K562 (cell line): ENCODE data around the gene SH3BP5L. TPM values are rescaled to one million over a fixed set of nuclear protein-coding genes. Genes with fewer than 3 reads are reported as not detected.

ENCODE experiments used
- ATAC-seq: fragments of 200-7000 bp; cut with Tn5 transposase; 3 replicates; pipeline ENCODE4 v1.9.1; 2020; ENCODE audit warnings: moderate library complexity
- BruUV-seq: library from RNA; stranded (reverse); fragments of 400-500 nt; replicated peaks from 2 replicates; lab custom pipeline; 2021; lab: Mats Ljungman, UMichigan
- CTCF ChIA-PET: fragments of 300-600 bp; formaldehyde crosslinking; extraction: SDS; loops from one replicate; lab custom pipeline; 2021; ENCODE audit warnings: low intra/inter-chr PET ratio; lab: Yijun Ruan, JAX
- POLR2A ChIA-PET: fragments of 300-600, 350-650 bp; sonication (Branson Sonifier 250); formaldehyde crosslinking; extraction: SDS; loops from one replicate; lab custom pipeline; 2021; ENCODE audit warnings: antibody characterized with exemption, inconsistent platforms; lab: Yijun Ruan, JAX
- DNase-seq, 4 experiments: peaks; one replicate each; pipeline versions ENCODE4 v3.0.0 to v3.0.0-alpha.2; 2011 to 2018; ENCODE audit warnings: low spot score in 3 of 4, mixed read lengths in 3 of 4; ENCODE audit errors: extremely low read depth in 1 of 4
- FAIRE-seq: peaks from 2 replicates; lab custom pipeline; 2011; peaks lifted over from hg19 to GRCh38; lab: Jason Lieb, UNC
- H2AFZ ChIP-seq: 2 replicates; pipeline ENCODE4 v1.6.0; 2011; ENCODE audit warnings: low read depth, low read length, control low read depth, inconsistent platforms
- H3K27ac ChIP-seq: fragments of 200-600 bp; 3 replicates; pipeline ENCODE4 v1.8.0; 2011; ENCODE audit warnings: low read depth, mild to moderate bottlenecking, control low read depth, inconsistent platforms, low read length, moderate library complexity, mixed read lengths; ENCODE audit errors: extremely low read depth
- H3K27me3 ChIP-seq, 2 experiments: fragments of 300-600 bp in 1 of 2; 2 replicates in 1 of 2; 3 replicates in 1 of 2; pipeline versions ENCODE4 v1.6.0 to v1.8.0; 2011; ENCODE audit warnings: inconsistent platforms in 2 of 2, low read length in 2 of 2, mild to moderate bottlenecking in 1 of 2, mixed read lengths in 1 of 2, moderate library complexity in 1 of 2; ENCODE audit not compliant: control insufficient read depth in 2 of 2, insufficient read depth in 2 of 2
- H3K36me3 ChIP-seq: fragments of 300-600 bp; 3 replicates; pipeline ENCODE4 v1.8.0; 2011; ENCODE audit warnings: mild to moderate bottlenecking, low read length, inconsistent platforms; ENCODE audit not compliant: control insufficient read depth, insufficient read depth
- H3K4me1 ChIP-seq, 2 experiments: fragments of 200-600 bp in 1 of 2; replicated peaks in 1 of 2; 2 replicates in 1 of 2; 3 replicates in 1 of 2; pipeline versions ENCODE4 v1.5.1 to v1.8.0; 2011; ENCODE audit warnings: inconsistent platforms in 2 of 2, low read length in 2 of 2, mild to moderate bottlenecking in 1 of 2, mixed read lengths in 1 of 2, moderate library complexity in 1 of 2; ENCODE audit not compliant: control insufficient read depth in 2 of 2, insufficient read depth in 2 of 2
- H3K4me2 ChIP-seq: 2 replicates; pipeline ENCODE4 v1.6.1; 2011; ENCODE audit warnings: low read length, control low read depth, inconsistent platforms, mixed read lengths; ENCODE audit not compliant: insufficient read depth
- H3K4me3 ChIP-seq: fragments of 200-600 bp; sonication (generic), shearing (Covaris generic); 2 replicates; pipeline ENCODE4 v1.5.1; 2016; ENCODE audit warnings: control low read depth, inconsistent platforms
- H3K79me2 ChIP-seq: fragments of 200-600 bp; 3 replicates; pipeline ENCODE4 v1.8.0; 2011; ENCODE audit warnings: low read length, inconsistent platforms; ENCODE audit not compliant: control insufficient read depth, insufficient read depth
- H3K9ac ChIP-seq, 2 experiments: 2 replicates each; pipeline versions ENCODE4 v1.6.0 to v1.6.1; 2011; ENCODE audit warnings: low read depth in 2 of 2, low read length in 2 of 2, control low read depth in 1 of 2, inconsistent platforms in 1 of 2, mild to moderate bottlenecking in 1 of 2, mixed read lengths in 1 of 2; ENCODE audit not compliant: insufficient read depth in 1 of 2
- H3K9me1 ChIP-seq: one replicate; pipeline ENCODE4 v1.6.0; 2011; ENCODE audit warnings: inconsistent platforms, mild to moderate bottlenecking, low read length, moderate library complexity; ENCODE audit not compliant: control insufficient read depth, insufficient read depth
- H3K9me3 ChIP-seq: replicated peaks from 2 replicates; pipeline ENCODE4 v1.5.1; 2011; ENCODE audit warnings: low read depth, low read length, inconsistent platforms; ENCODE audit not compliant: control insufficient read depth, insufficient read depth
- H4K20me1 ChIP-seq: replicated peaks from 2 replicates; pipeline ENCODE4 v1.6.1; 2011; ENCODE audit warnings: low read length, inconsistent platforms, mixed read lengths; ENCODE audit not compliant: control insufficient read depth, insufficient read depth
- ETV5 ChIP-seq: sonication (generic); formaldehyde crosslinking; IDR thresholded peaks from 2 replicates; pipeline ENCODE4 v1.4.0; 2020; ENCODE audit warnings: low read depth, mild to moderate bottlenecking, missing genetic modification reagents
- FOXJ2 ChIP-seq: fragments of 200-800 bp; sonication (Bioruptor generic); IDR thresholded peaks from 2 replicates; pipeline ENCODE4 v1.6.1; 2016; ENCODE audit warnings: missing genetic modification characterization, missing compliant biosample characterization
- TAF9B ChIP-seq: fragments of 450-650 bp; IDR thresholded peaks from 2 replicates; pipeline ENCODE4 v1.6.1; 2018; ENCODE audit warnings: mild to moderate bottlenecking; ENCODE audit not compliant: partially characterized antibody
- ZNF395 ChIP-seq: fragments of 200-800 bp; sonication (Bioruptor generic); IDR thresholded peaks from 2 replicates; pipeline ENCODE4 v1.6.1; 2017; ENCODE audit warnings: missing genetic modification characterization, missing compliant biosample characterization
- WGBS: fragments of 100-300 bp; shearing (Covaris generic); methylation state at CpG from one replicate; pipeline ENCODE4 v1.1.6; 2016; ENCODE audit warnings: low coverage, mixed read lengths; ENCODE audit not compliant: insufficient coverage; ENCODE audit errors: missing lambda C conversion rate; 5-methylcytosine and 5-hydroxymethylcytosine counted together
- in situ Hi-C: fragments of 300-500 bp; cut with MboI; formaldehyde crosslinking; loops from 4 replicates; pipeline ENCODE4 v1.15.0; 2018; ENCODE audit warnings: inconsistent platforms, mixed read lengths
- intact Hi-C: fragments of 100-400 bp; cut with micrococcal nuclease; formaldehyde crosslinking; loops from 2 replicates; pipeline ENCODE4 v1.14.2; 2022
- polyA plus RNA-seq, 8 experiments: library from polyadenylated mRNA; depleted of rRNA in 4 of 8; stranded (reverse) in 5 of 8; unstranded in 3 of 8; fragments of >200 nt; fragmentation: Nextera tagmentation in 2 of 8; fragmentation: Illumina TruSeq in 1 of 8; extraction: Ambion mirVana in 2 of 8; extraction: Trizol in 1 of 8; gene quantifications; 2 replicates each; pipeline versions ENCODE4 v1.2.1 to v1.2.3, GENCODE V29; 2011 to 2014; ENCODE audit warnings: inconsistent platforms in 1 of 8, missing spikeins in 1 of 8
- total RNA-seq, 7 experiments: library from RNA; depleted of rRNA in 6 of 7; stranded (reverse); fragments of >200 nt in 6 of 7; fragmentation: Illumina TruSeq in 2 of 7; extraction: Trizol in 2 of 7; gene quantifications; 2 replicates each; pipeline versions ENCODE4 v1.2.1 to v1.2.3, GENCODE V29; 2011 to 2021; ENCODE audit warnings: low replicate concordance in 1 of 7

SH3BP5L gene
- total and polyA plus RNA-seq, 9 of the 15 experiments (the other 6 are each of a cell fraction or from before 2014, with no cell fraction given), result 1.9 to 26.5 (median 15.8) TPM

- in situ Hi-C loops, result no loop called here
- CTCF ChIA-PET, result no interaction called here
Measured at GRCh38 chr1:248856176-248856575, 30.5 kb upstream of the SH3BP5L start.

More at GRCh38 chr1:248856176-248856575, 30.5 kb upstream of the SH3BP5L start:
- peaks cover 64% of the 10 kb centered on the region for H3K79me2 ChIP-seq
- H3K9me1 ChIP-seq, result peaks cover 3% of the 10 kb centered on the region
- DNase-seq (no peak), FAIRE-seq (no peak)
- peak overlapping the region; percentile 76 to 97; a peak in 2 of 4 replicates for H3K9ac ChIP-seq
- peaks cover 38 to 45% of the 10 kb centered on the region in 2 experiments for H3K4me1 ChIP-seq
- no peaks in the 10 kb centered on the region for H3K9me3 ChIP-seq
- no peak overlapping the region for H2AFZ ChIP-seq
- H4K20me1 ChIP-seq, result no peaks in the 10 kb centered on the region
- POLR2A ChIA-PET, result no interaction called here
- WGBS, result 33% methylated on average over 1 of the region's 1 CpG
- no TSS peak for BruUV-seq
- no peak for TF ChIP-seq ZNF395 (CRISPR knock-in tag)
- TF ChIP-seq ETV5 (CRISPR knock-in tag), result no peak
- no peak for TF ChIP-seq TAF9B
- TF ChIP-seq FOXJ2 (tag), result no peak
- TF ChIP-seq, all 486 proteins: peak for 0
- Histone ChIP-seq H3K36me3 (peaks cover 63% of the 10 kb centered on the region), H3K4me2 (peak overlapping the region; percentile 100), H3K4me3 (no peak overlapping the region), H3K27me3 (no peaks in the 10 kb centered on the region), H3K27ac (no peak overlapping the region; the same call in 2 of the 3 replicates)
- intact Hi-C loops, result no loop called here
- ATAC-seq, result no peak
